Endothelial cell (in vitro differentiated cells): ENCODE results near the gene TTC7B. TPM values are rescaled to one million over a fixed set of nuclear protein-coding genes. Genes with fewer than 3 reads are reported as not detected.
A peak's percentile ranks its signal among the peaks of the same experiment; 100 is the strongest.

Experiments
- DNase-seq: peaks from one replicate; pipeline ENCODE4 v3.0.0; 2021; ENCODE audit warnings: low spot score
- H3K27ac Mint-ChIP-seq: one replicate; pipeline ENCODE4 v1.8.0; 2021; ENCODE audit warnings: mixed read lengths, inconsistent platforms; ENCODE audit not compliant: unreplicated experiment
- H3K27me3 Mint-ChIP-seq: one replicate; pipeline ENCODE4 v1.8.0; 2021; ENCODE audit warnings: mild to moderate bottlenecking, moderate library complexity, mixed read lengths, inconsistent platforms; ENCODE audit not compliant: unreplicated experiment
- H3K36me3 Mint-ChIP-seq: one replicate; pipeline ENCODE4 v1.8.0; 2021; ENCODE audit warnings: mild to moderate bottlenecking, low read depth, mixed read lengths, inconsistent platforms; ENCODE audit not compliant: unreplicated experiment
- H3K4me1 Mint-ChIP-seq: one replicate; pipeline ENCODE4 v1.8.0; 2021; ENCODE audit warnings: mild to moderate bottlenecking, mixed read lengths, inconsistent platforms; ENCODE audit not compliant: unreplicated experiment
- H3K4me3 Mint-ChIP-seq: one replicate; pipeline ENCODE4 v1.8.0; 2021; ENCODE audit warnings: mild to moderate bottlenecking, mixed read lengths, inconsistent platforms; ENCODE audit not compliant: unreplicated experiment
- H3K9me3 Mint-ChIP-seq: one replicate; pipeline ENCODE4 v1.8.0; 2021; ENCODE audit warnings: mixed read lengths, inconsistent platforms; ENCODE audit not compliant: unreplicated experiment
- total RNA-seq: library from RNA; stranded (reverse); fragmentation: NEBNext Ultra II Directional; extraction: Animal tissue kit (Norgen Biotek cat#: 25700); gene quantifications from one replicate; pipeline ENCODE4 v1.2.1, GENCODE V29; 2021; ENCODE audit not compliant: unreplicated experiment
- TF ChIP-seq, protein P1 (sequence below): fragments of 200-600 bp; sonication (generic); IDR thresholded peaks from one replicate; pipeline ENCODE4 v1.5.0; 2021; ENCODE audit warnings: antibody characterized with exemption; ENCODE audit not compliant: unreplicated experiment

TTC7B gene
- total RNA-seq, 1 donor from 2014 or later = 93.5 TPM

DNA sequence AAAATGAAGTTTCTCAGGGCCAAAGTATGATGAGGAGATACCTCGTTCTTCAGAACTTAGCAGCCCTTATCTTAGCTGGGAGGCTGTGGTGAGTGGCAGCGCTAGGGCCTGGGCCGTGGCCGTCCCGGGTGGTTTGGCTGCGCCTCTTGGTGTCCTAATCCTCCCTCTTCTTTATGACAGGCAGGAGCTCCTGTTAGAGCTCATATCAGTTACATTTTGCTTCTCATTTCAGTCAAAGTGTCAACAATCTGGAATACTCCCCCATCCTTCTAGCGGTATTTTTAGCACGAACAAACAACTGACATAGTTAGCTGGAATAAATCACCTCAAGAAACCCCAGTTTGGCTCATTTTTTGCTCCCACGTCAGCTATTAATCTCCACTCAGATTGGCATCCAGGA is 188.8 kb downstream of the TTC7B start:
- H3K36me3 Mint-ChIP-seq = peaks cover 15% of the 10 kb centered on the region
- DNase-seq = no peak
- H3K27me3 Mint-ChIP-seq = peaks cover 8% of the 10 kb centered on the region
- H3K9me3 Mint-ChIP-seq = no peaks in the 10 kb centered on the region
- H3K27ac Mint-ChIP-seq = peak overlapping the region; percentile 77
- H3K4me1 Mint-ChIP-seq = peaks cover 37% of the 10 kb centered on the region
- no peak overlapping the region for H3K4me3 Mint-ChIP-seq
- TF ChIP-seq, protein P1, sequence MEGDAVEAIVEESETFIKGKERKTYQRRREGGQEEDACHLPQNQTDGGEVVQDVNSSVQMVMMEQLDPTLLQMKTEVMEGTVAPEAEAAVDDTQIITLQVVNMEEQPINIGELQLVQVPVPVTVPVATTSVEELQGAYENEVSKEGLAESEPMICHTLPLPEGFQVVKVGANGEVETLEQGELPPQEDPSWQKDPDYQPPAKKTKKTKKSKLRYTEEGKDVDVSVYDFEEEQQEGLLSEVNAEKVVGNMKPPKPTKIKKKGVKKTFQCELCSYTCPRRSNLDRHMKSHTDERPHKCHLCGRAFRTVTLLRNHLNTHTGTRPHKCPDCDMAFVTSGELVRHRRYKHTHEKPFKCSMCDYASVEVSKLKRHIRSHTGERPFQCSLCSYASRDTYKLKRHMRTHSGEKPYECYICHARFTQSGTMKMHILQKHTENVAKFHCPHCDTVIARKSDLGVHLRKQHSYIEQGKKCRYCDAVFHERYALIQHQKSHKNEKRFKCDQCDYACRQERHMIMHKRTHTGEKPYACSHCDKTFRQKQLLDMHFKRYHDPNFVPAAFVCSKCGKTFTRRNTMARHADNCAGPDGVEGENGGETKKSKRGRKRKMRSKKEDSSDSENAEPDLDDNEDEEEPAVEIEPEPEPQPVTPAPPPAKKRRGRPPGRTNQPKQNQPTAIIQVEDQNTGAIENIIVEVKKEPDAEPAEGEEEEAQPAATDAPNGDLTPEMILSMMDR = no peak

GRCh38 chr14:90626550-90626949 is 189.7 kb downstream of the TTC7B start:
- TF ChIP-seq, protein P1 = no peak
- H3K9me3 Mint-ChIP-seq = no peaks in the 10 kb centered on the region
- peaks cover 40% of the 10 kb centered on the region for H3K4me1 Mint-ChIP-seq
- H3K27me3 Mint-ChIP-seq = peaks cover 8% of the 10 kb centered on the region
- DNase-seq = no peak
- no peak overlapping the region for H3K27ac Mint-ChIP-seq
- H3K4me3 Mint-ChIP-seq = no peak overlapping the region
- H3K36me3 Mint-ChIP-seq = peaks cover 18% of the 10 kb centered on the region

- H3K9me3 Mint-ChIP-seq = no peaks in the 10 kb centered on the region
- peaks cover 40% of the 10 kb centered on the region for H3K4me1 Mint-ChIP-seq
- DNase-seq = no peak
- peaks cover 5% of the 10 kb centered on the region for H3K27me3 Mint-ChIP-seq
- H3K4me3 Mint-ChIP-seq = no peak overlapping the region
- no peak overlapping the region for H3K27ac Mint-ChIP-seq
- H3K36me3 Mint-ChIP-seq = peaks cover 24% of the 10 kb centered on the region
- TF ChIP-seq, protein P1 = no peak
Observed at GRCh38 chr14:90625445-90625844, 190.8 kb downstream of the TTC7B start.

GRCh38 chr14:90624732-90625400 is 191.4 kb downstream of the TTC7B start:
- Mint-ChIP-seq H3K4me3 (no peak overlapping the region), H3K4me1 (peaks cover 36% of the 10 kb centered on the region), H3K27ac (no peak overlapping the region), H3K9me3 (no peaks in the 10 kb centered on the region), H3K36me3 (peaks cover 28% of the 10 kb centered on the region), H3K27me3 (peaks cover 7% of the 10 kb centered on the region)
- DNase-seq = no peak
- TF ChIP-seq, protein P1 = no peak

GRCh38 chr14:90624227-90624626 is 192.0 kb downstream of the TTC7B start:
- no peak for DNase-seq
- Mint-ChIP-seq H3K36me3 (peaks cover 31% of the 10 kb centered on the region), H3K4me3 (no peak overlapping the region), H3K27me3 (peaks cover 5% of the 10 kb centered on the region), H3K9me3 (no peaks in the 10 kb centered on the region), H3K4me1 (peaks cover 33% of the 10 kb centered on the region), H3K27ac (peak overlapping the region; percentile 36)
- TF ChIP-seq, protein P1 = no peak
